CD14-positive monocyte (primary cell): ENCODE results near the gene TNPO3. TPM values are rescaled to one million over a fixed set of nuclear protein-coding genes. Genes with fewer than 3 reads are reported as not detected.

ENCODE experiments used
- DNase-seq, 3 donors: peaks; one replicate each; pipeline ENCODE4 v3.0.0-alpha.2; 2011 to 2022
- H2AFZ ChIP-seq: 2 replicates; pipeline ENCODE4 v1.6.0; 2012; ENCODE audit warnings: mild to moderate bottlenecking, low read depth, low read length, inconsistent platforms; ENCODE audit not compliant: insufficient read depth, poor library complexity, severe bottlenecking
- H3K27ac ChIP-seq, 2 donors: 1 replicate in 1 of 2; 2 replicates in 1 of 2; pipeline ENCODE4 v1.5.1; 2012 to 2013; ENCODE audit warnings: low read length in 2 of 2, control low read depth in 1 of 2, inconsistent platforms in 1 of 2, low read depth in 1 of 2, mild to moderate bottlenecking in 1 of 2
- H3K27me3 ChIP-seq, 2 donors: one replicate each; pipeline versions ENCODE4 v1.6.0 to v1.6.1; 2011 to 2013; ENCODE audit warnings: low read length in 2 of 2; ENCODE audit not compliant: control insufficient read depth in 2 of 2, insufficient read depth in 2 of 2
- H3K36me3 ChIP-seq, 2 donors: replicated peaks in 1 of 2; 1 replicate in 1 of 2; 2 replicates in 1 of 2; pipeline versions ENCODE4 v1.5.1 to v1.6.1; 2012 to 2013; ENCODE audit warnings: low read length in 2 of 2, control low read depth in 1 of 2, inconsistent platforms in 1 of 2, mild to moderate bottlenecking in 1 of 2; ENCODE audit not compliant: insufficient read depth in 2 of 2, control insufficient read depth in 1 of 2
- H3K4me1 ChIP-seq, 2 donors: 1 replicate in 1 of 2; 2 replicates in 1 of 2; pipeline versions ENCODE4 v1.5.1 to v1.6.1; 2012 to 2013; ENCODE audit warnings: low read length in 2 of 2, control low read depth in 1 of 2, inconsistent platforms in 1 of 2, mild to moderate bottlenecking in 1 of 2, moderate library complexity in 1 of 2; ENCODE audit not compliant: insufficient read depth in 2 of 2, control insufficient read depth in 1 of 2
- H3K4me2 ChIP-seq: replicated peaks from 2 replicates; pipeline ENCODE3; 2012; ENCODE audit warnings: low read length, moderate library complexity, mild to moderate bottlenecking; ENCODE audit not compliant: poor library complexity, severe bottlenecking; ENCODE audit errors: extremely low read depth
- H3K4me3 ChIP-seq, 3 experiments: fragments of 200-600 bp in 1 of 3; sonication (generic) in 1 of 3; replicated peaks in 1 of 3; 1 replicate in 2 of 3; 2 replicates in 1 of 3; pipeline ENCODE4 v1.5.1; 2011 to 2013; ENCODE audit warnings: low read length in 3 of 3, mild to moderate bottlenecking in 3 of 3, control low read depth in 2 of 3, low read depth in 2 of 3, inconsistent platforms in 1 of 3, moderate library complexity in 1 of 3
- H3K79me2 ChIP-seq: 2 replicates; pipeline ENCODE4 v1.6.0; 2012; ENCODE audit warnings: mild to moderate bottlenecking, control low read depth, inconsistent platforms, low read length, moderate library complexity; ENCODE audit not compliant: insufficient read depth
- H3K9ac ChIP-seq: 2 replicates; pipeline ENCODE4 v1.6.0; 2017; ENCODE audit warnings: low read length, mild to moderate bottlenecking; ENCODE audit not compliant: insufficient read depth, poor library complexity, severe bottlenecking
- H3K9me3 ChIP-seq, 2 donors: replicated peaks in 1 of 2; 1 replicate in 1 of 2; 2 replicates in 1 of 2; pipeline versions ENCODE4 v1.5.1 to v1.6.1; 2012 to 2013; ENCODE audit warnings: low read length in 2 of 2, control low read depth in 1 of 2; ENCODE audit not compliant: control insufficient read depth in 1 of 2, insufficient read depth in 1 of 2
- H4K20me1 ChIP-seq: 2 replicates; pipeline ENCODE4 v1.6.0; 2012; ENCODE audit warnings: mild to moderate bottlenecking, low read length, control low read depth, moderate library complexity; ENCODE audit not compliant: insufficient read depth
- H3K27ac Mint-ChIP-seq, 7 donors: one replicate each; pipeline ENCODE4 v1.8.0; 2020; ENCODE audit warnings: mild to moderate bottlenecking in 7 of 7, mixed read lengths in 7 of 7, moderate library complexity in 6 of 7, inconsistent platforms in 2 of 7
- H3K27me3 Mint-ChIP-seq, 3 donors: one replicate each; pipeline ENCODE4 v1.8.0; 2021 to 2022; ENCODE audit warnings: low read depth in 3 of 3, mild to moderate bottlenecking in 3 of 3, mixed read lengths in 3 of 3, moderate library complexity in 3 of 3, inconsistent platforms in 1 of 3
- H3K36me3 Mint-ChIP-seq, 2 donors: one replicate each; pipeline ENCODE4 v1.8.0; 2020; ENCODE audit warnings: mixed read lengths in 2 of 2, inconsistent platforms in 1 of 2, mild to moderate bottlenecking in 1 of 2
- H3K4me1 Mint-ChIP-seq: one replicate; pipeline ENCODE4 v1.8.0; 2020; ENCODE audit warnings: mild to moderate bottlenecking, mixed read lengths
- H3K4me3 Mint-ChIP-seq, 2 donors: one replicate each; pipeline ENCODE4 v1.8.0; 2020; ENCODE audit warnings: mild to moderate bottlenecking in 2 of 2, mixed read lengths in 2 of 2, moderate library complexity in 1 of 2
- H3K9me3 Mint-ChIP-seq, 7 donors: one replicate each; pipeline ENCODE4 v1.8.0; 2020 to 2022; ENCODE audit warnings: mixed read lengths in 7 of 7, mild to moderate bottlenecking in 6 of 7, moderate library complexity in 6 of 7, inconsistent platforms in 2 of 7
- WGBS: methylation state at CpG from one replicate; pipeline ENCODE4 v1.1.5; 2013; ENCODE audit warnings: missing lambda C conversion rate; ENCODE audit not compliant: insufficient coverage; 5-methylcytosine and 5-hydroxymethylcytosine counted together
- intact Hi-C, 2 donors: fragments of 100-400 bp; cut with micrococcal nuclease; formaldehyde crosslinking; loops; one replicate each; pipeline versions ENCODE4 v1.15.0 to v1.15.1; 2023
- polyA plus RNA-seq, 3 donors: library from polyadenylated mRNA; depleted of rRNA in 1 of 3; unstranded in 2 of 3; stranded (reverse) in 1 of 3; fragments of 300-500 nt in 2 of 3; fragments of >200 nt in 1 of 3; fragmentation: Illumina TruSeq in 2 of 3; gene quantifications; 1 replicate in 2 of 3; 2 replicates in 1 of 3; pipeline ENCODE4 v1.2.3, GENCODE V29; 2012 to 2021
- TF ChIP-seq, protein P1 (sequence below): fragments of 200-600 bp; IDR thresholded peaks from one replicate; pipeline ENCODE4 v1.8.0; 2022; ENCODE audit warnings: antibody characterized with exemption, mild to moderate bottlenecking

The TNPO3 gene
- polyA plus RNA-seq, 3 donors = 17.0 to 23.8 (median 19.7) TPM

- WGBS = no CpG with 5 or more reads among the region's 4 CpGs
These were observed 17.3 kb downstream of the TNPO3 start for GRCh38 chr7:129037585-129037984.

GRCh38 chr7:129032017-129032416 is 22.9 kb downstream of the TNPO3 start:
- no peak overlapping the region for H3K4me3 ChIP-seq
- Mint-ChIP-seq H3K9me3 (peaks cover 0 to 1% (median 0%) of the 10 kb centered on the region in 7 donors), H3K4me3 (no peak overlapping the region), H3K36me3 (peaks cover 56 to 79% of the 10 kb centered on the region in 2 donors), H3K27me3 (no peaks in the 10 kb centered on the region), H3K27ac (peak overlapping the region in 1 of 7 donors; percentile 15), H3K4me1 (peaks cover 6% of the 10 kb centered on the region)
- no peaks in the 10 kb centered on the region for H3K27me3 ChIP-seq
- no peaks in the 10 kb centered on the region for H3K9me3 ChIP-seq
- TF ChIP-seq, protein P1, sequence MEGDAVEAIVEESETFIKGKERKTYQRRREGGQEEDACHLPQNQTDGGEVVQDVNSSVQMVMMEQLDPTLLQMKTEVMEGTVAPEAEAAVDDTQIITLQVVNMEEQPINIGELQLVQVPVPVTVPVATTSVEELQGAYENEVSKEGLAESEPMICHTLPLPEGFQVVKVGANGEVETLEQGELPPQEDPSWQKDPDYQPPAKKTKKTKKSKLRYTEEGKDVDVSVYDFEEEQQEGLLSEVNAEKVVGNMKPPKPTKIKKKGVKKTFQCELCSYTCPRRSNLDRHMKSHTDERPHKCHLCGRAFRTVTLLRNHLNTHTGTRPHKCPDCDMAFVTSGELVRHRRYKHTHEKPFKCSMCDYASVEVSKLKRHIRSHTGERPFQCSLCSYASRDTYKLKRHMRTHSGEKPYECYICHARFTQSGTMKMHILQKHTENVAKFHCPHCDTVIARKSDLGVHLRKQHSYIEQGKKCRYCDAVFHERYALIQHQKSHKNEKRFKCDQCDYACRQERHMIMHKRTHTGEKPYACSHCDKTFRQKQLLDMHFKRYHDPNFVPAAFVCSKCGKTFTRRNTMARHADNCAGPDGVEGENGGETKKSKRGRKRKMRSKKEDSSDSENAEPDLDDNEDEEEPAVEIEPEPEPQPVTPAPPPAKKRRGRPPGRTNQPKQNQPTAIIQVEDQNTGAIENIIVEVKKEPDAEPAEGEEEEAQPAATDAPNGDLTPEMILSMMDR = no peak
- no peak overlapping the region for H2AFZ ChIP-seq
- no peak overlapping the region for H3K4me2 ChIP-seq
- H3K79me2 ChIP-seq = peaks cover 99% of the 10 kb centered on the region
- no CpG with 5 or more reads among the region's 1 CpG for WGBS
- intact Hi-C loops = no loop called here
- no peaks in the 10 kb centered on the region for H3K4me1 ChIP-seq
- no peak overlapping the region for H3K9ac ChIP-seq
- H3K36me3 ChIP-seq = peaks cover 40 to 81% of the 10 kb centered on the region in 2 donors
- H3K27ac ChIP-seq = no peak overlapping the region
- no peak for DNase-seq
- H4K20me1 ChIP-seq = peaks cover 92% of the 10 kb centered on the region

More at GRCh38 chr7:129037585-129037984, 17.3 kb downstream of the TNPO3 start:
- TF ChIP-seq, protein P1 = no peak
- H3K27me3 Mint-ChIP-seq = no peaks in the 10 kb centered on the region
- intact Hi-C loops = no loop called here
- Histone ChIP-seq H4K20me1 (peaks cover 93% of the 10 kb centered on the region), H2AFZ (no peak overlapping the region), H3K4me2 (no peak overlapping the region), H3K9me3 (no peaks in the 10 kb centered on the region), H3K9ac (no peak overlapping the region), H3K4me3 (no peak overlapping the region), H3K36me3 (peaks cover 42 to 82% of the 10 kb centered on the region in 2 donors), H3K27ac (peak overlapping the region in 1 of 2 donors; percentile 2), H3K79me2 (peaks cover 98% of the 10 kb centered on the region), H3K4me1 (no peaks in the 10 kb centered on the region), H3K27me3 (no peaks in the 10 kb centered on the region)
- no peak for DNase-seq
- H3K4me3 Mint-ChIP-seq = no peak overlapping the region
- H3K4me1 Mint-ChIP-seq = peaks cover 9% of the 10 kb centered on the region
- H3K36me3 Mint-ChIP-seq = peaks cover 50 to 72% of the 10 kb centered on the region in 2 donors
- H3K9me3 Mint-ChIP-seq = peaks cover 0 to 1% (median 0%) of the 10 kb centered on the region in 7 donors
- H3K27ac Mint-ChIP-seq = peak overlapping the region in 3 of 7 donors; percentile 28 to 58 (median 43)
